ENCODE results near the gene UST. TPM values are rescaled to one million over a fixed set of nuclear protein-coding genes. Genes with fewer than 3 reads are reported as not detected.
A peak's percentile ranks its signal among the peaks of the same experiment; 100 is the strongest.

The UST gene
- total and polyA plus RNA-seq, 2 donors (not counting 1 experiment from before 2014, with no cell fraction given): 7.3 to 16.9 TPM

- Mint-ChIP-seq H3K4me3 (no peak overlapping the region), H3K27me3 (no peaks in the 10 kb centered on the region), H3K4me1 (peaks cover 30% of the 10 kb centered on the region), H3K9me3 (ENCODE audit: insufficient read depth) (no peaks in the 10 kb centered on the region), H3K27ac (no peak overlapping the region)
- Histone ChIP-seq H3K27ac (ENCODE audit: low read length in 2 of 2) (no peak overlapping the region), H3K9ac (ENCODE audit: low read length) (no peak overlapping the region), H4K20me1 (ENCODE audit: control insufficient read depth, insufficient read depth, low read length, poor library complexity, severe bottlenecking) (peaks cover 13% of the 10 kb centered on the region), H3K4me2 (replicated peaks; ENCODE audit: low read depth, low read length, poor library complexity, severe bottlenecking) (no peak overlapping the region), H3K9me3 (ENCODE audit: control extremely low read depth in 1 of 3, control insufficient read depth in 2 of 3, insufficient read depth in 1 of 3, low read length in 2 of 3) (no peaks in the 10 kb centered on the region), H3K27me3 (replicated peaks in 1 of 4; ENCODE audit: control extremely low read depth in 1 of 4, control insufficient read depth in 3 of 4, insufficient read depth in 4 of 4, low read length in 3 of 4) (no peaks in the 10 kb centered on the region), H3K4me3 (ENCODE audit: control extremely low read depth in 1 of 5, extremely low read depth in 1 of 5, insufficient read depth in 1 of 5, low read depth in 2 of 5, low read length in 4 of 5) (no peak overlapping the region), H3K4me1 (ENCODE audit: control insufficient read depth in 2 of 2, insufficient read depth in 2 of 2, low read length in 2 of 2) (peaks cover 8 to 25% of the 10 kb centered on the region in 2 donors), H3K36me3 (replicated peaks in 1 of 2; ENCODE audit: control extremely low read depth in 1 of 2, control insufficient read depth in 1 of 2, extremely low read depth in 1 of 2, insufficient read depth in 2 of 2, low read length in 1 of 2) (no peaks in the 10 kb centered on the region), H3K79me2 (ENCODE audit: control insufficient read depth, insufficient read depth, low read length) (peaks cover 67% of the 10 kb centered on the region), H2AFZ (ENCODE audit: insufficient read depth, low read depth, low read length, poor library complexity, severe bottlenecking) (no peak overlapping the region)
- no peak for DNase-seq
- ATAC-seq (ENCODE audit: low read depth): no peak
- TF ChIP-seq EZH2 (IDR thresholded peaks at IDR 0.05; ENCODE audit: borderline replicate concordance, insufficient read depth, low read depth, low read length, poor library complexity, severe bottlenecking) (no peak), CTCF (IDR thresholded peaks at IDR 0.05) (no peak)
- ChIA-PET POLR2A (no interaction called here), CTCF (no interaction called here)
- no CpG with 5 or more reads among the region's 1 CpG for WGBS (ENCODE audit: insufficient coverage)
- intact Hi-C loops (cut with micrococcal nuclease): no loop called here
Measured at GRCh38 chr6:148845464-148845863, 98.6 kb downstream of the UST start.

- Histone ChIP-seq H3K79me2 (ENCODE audit: control insufficient read depth, insufficient read depth, low read length) (peaks cover 69% of the 10 kb centered on the region), H3K4me1 (ENCODE audit: control insufficient read depth in 2 of 2, insufficient read depth in 2 of 2, low read length in 2 of 2) (peaks cover 11 to 32% of the 10 kb centered on the region in 2 donors), H3K27ac (ENCODE audit: low read length in 2 of 2) (no peak overlapping the region), H3K4me3 (ENCODE audit: control extremely low read depth in 1 of 5, extremely low read depth in 1 of 5, insufficient read depth in 1 of 5, low read depth in 2 of 5, low read length in 4 of 5) (no peak overlapping the region), H3K4me2 (replicated peaks; ENCODE audit: low read depth, low read length, poor library complexity, severe bottlenecking) (no peak overlapping the region), H3K9ac (ENCODE audit: low read length) (no peak overlapping the region), H3K27me3 (replicated peaks in 1 of 4; ENCODE audit: control extremely low read depth in 1 of 4, control insufficient read depth in 3 of 4, insufficient read depth in 4 of 4, low read length in 3 of 4) (no peaks in the 10 kb centered on the region), H3K9me3 (ENCODE audit: control extremely low read depth in 1 of 3, control insufficient read depth in 2 of 3, insufficient read depth in 1 of 3, low read length in 2 of 3) (no peaks in the 10 kb centered on the region), H3K36me3 (replicated peaks in 1 of 2; ENCODE audit: control extremely low read depth in 1 of 2, control insufficient read depth in 1 of 2, extremely low read depth in 1 of 2, insufficient read depth in 2 of 2, low read length in 1 of 2) (no peaks in the 10 kb centered on the region), H4K20me1 (ENCODE audit: control insufficient read depth, insufficient read depth, low read length, poor library complexity, severe bottlenecking) (peaks cover 20% of the 10 kb centered on the region), H2AFZ (ENCODE audit: insufficient read depth, low read depth, low read length, poor library complexity, severe bottlenecking) (no peak overlapping the region)
- intact Hi-C loops (cut with micrococcal nuclease): no loop called here
- TF ChIP-seq EZH2 (IDR thresholded peaks at IDR 0.05; ENCODE audit: borderline replicate concordance, insufficient read depth, low read depth, low read length, poor library complexity, severe bottlenecking) (no peak), CTCF (IDR thresholded peaks at IDR 0.05) (no peak)
- peaks cover 35% of the 10 kb centered on the region for H3K4me1 Mint-ChIP-seq
- DNase-seq: no peak
- ATAC-seq (ENCODE audit: low read depth): no peak
- ChIA-PET CTCF (interaction anchor here (0.8 kb wide), 1 partner anchor 28 kb away, joined by 3 read pairs; no protein-coding TSS in a partner anchor), POLR2A (interaction anchor here (0.6 kb wide), 1 partner anchor 90 kb away, joined by 12 read pairs; no protein-coding TSS in a partner anchor)
- H3K9me3 Mint-ChIP-seq (ENCODE audit: insufficient read depth): no peaks in the 10 kb centered on the region
- H3K4me3 Mint-ChIP-seq: no peak overlapping the region
- peak overlapping the region; percentile 59 for H3K27ac Mint-ChIP-seq
- WGBS (ENCODE audit: insufficient coverage): 77% methylated on average over 2 of the region's 4 CpGs
- no peaks in the 10 kb centered on the region for H3K27me3 Mint-ChIP-seq
Measured at GRCh38 chr6:148846778-148847761, 100.2 kb downstream of the UST start.
